ENCODE results near the gene NUP37.

The NUP37 gene

DNA sequence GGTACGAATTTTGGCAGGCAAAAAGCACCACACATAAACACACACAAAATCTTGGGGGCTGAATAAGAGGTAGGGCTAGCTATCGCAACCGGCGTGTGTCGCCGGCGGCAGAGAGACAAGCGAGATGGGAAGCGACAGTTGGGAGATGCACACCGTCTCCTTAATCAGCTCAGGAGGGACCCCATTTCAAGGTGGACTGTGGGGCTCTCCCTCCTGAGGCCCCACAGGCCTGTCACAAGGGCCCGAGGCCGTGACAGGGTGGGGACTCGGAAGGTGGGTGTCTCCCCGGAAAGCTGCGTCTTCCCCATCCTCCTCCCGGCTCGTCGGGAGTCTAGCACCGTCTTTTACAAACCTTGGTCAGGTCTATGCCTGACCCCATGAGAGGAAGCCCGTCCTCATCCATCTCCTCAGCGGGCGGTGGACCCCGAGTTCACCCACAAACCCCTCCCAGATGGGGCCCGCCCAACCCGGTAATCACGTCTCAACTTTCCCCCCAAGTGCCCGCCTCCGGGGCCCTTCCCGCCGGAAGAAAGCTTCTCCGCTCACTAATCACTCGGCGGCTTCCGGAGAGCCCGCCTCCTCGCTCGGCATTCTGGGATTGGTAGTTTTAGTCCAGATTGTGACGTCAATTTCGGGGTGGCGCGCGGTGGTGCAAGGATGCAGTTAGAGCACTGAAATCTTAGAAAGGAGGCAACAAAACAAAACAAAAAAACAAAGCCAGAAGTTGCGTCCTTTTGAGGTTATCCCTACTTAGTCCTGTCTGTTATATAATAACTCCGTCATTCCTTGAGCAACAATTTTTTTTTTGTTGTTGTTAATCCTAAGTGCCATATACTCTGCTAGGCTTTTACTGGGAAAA is 58.1 kb downstream of the NUP37 start, which contains the start of gene WASHC3 (continued):
- TF ChIP-seq ZNF394 (tag by site-specific recombination; IDR thresholded peaks at IDR 0.05; ENCODE audit: borderline replicate concordance) (peak; percentile 91), ZNF140 (tag by site-specific recombination; IDR thresholded peaks at IDR 0.05) (no peak), ZNF133 (tag by site-specific recombination; IDR thresholded peaks at IDR 0.05) (no peak), KLF7 (tag by site-specific recombination; IDR thresholded peaks at IDR 0.05; ENCODE audit: borderline replicate concordance) (peak; percentile 49; the same call in 1 of the 2 replicates), WT1 (tag by site-specific recombination; IDR thresholded peaks at IDR 0.05) (0 out of 2 replicates have a peak, but pooled peaks have one; percentile 29), ZFP3 (tag by site-specific recombination; IDR thresholded peaks at IDR 0.05; ENCODE audit: low read depth) (no peak), ZNF174 (tag by site-specific recombination; IDR thresholded peaks at IDR 0.05) (no peak), ZNF76 (tag by site-specific recombination; IDR thresholded peaks at IDR 0.05; ENCODE audit: borderline replicate concordance, low read depth) (peak; percentile 84), SP2 (tag by site-specific recombination; IDR thresholded peaks at IDR 0.05) (peak; percentile 92), ZNF521 (tag by site-specific recombination; IDR thresholded peaks at IDR 0.05) (no peak), PBX3 (CRISPR knock-in tag; IDR thresholded peaks at IDR 0.05) (no peak), ZNF513 (tag by site-specific recombination; IDR thresholded peaks at IDR 0.05) (no peak), GLI4 (tag by site-specific recombination; IDR thresholded peaks at IDR 0.05) (no peak), MZF1 (tag by site-specific recombination; IDR thresholded peaks at IDR 0.05; ENCODE audit: borderline replicate concordance) (no peak), MEIS1 (CRISPR knock-in tag; IDR thresholded peaks at IDR 0.05; ENCODE audit: borderline replicate concordance) (no peak), ZNF24 (tag by site-specific recombination; IDR thresholded peaks at IDR 0.05) (no peak), ZNF23 (tag by site-specific recombination; IDR thresholded peaks at IDR 0.05; ENCODE audit: borderline replicate concordance) (no peak), ZBTB7A (tag by site-specific recombination; IDR thresholded peaks at IDR 0.05; ENCODE audit: low read depth) (no peak), ZSCAN16 (tag by site-specific recombination; IDR thresholded peaks at IDR 0.05) (no peak), ZNF211 (tag by site-specific recombination; IDR thresholded peaks at IDR 0.05; ENCODE audit: low read depth) (no peak), TCF7L2 (IDR thresholded peaks at IDR 0.05; ENCODE audit: borderline replicate concordance, low read depth, low read length) (no peak), ZNF610 (tag by site-specific recombination; IDR thresholded peaks at IDR 0.05; ENCODE audit: borderline replicate concordance) (0 out of 2 replicates have a peak, but pooled peaks have one; percentile 22), OSR2 (tag by site-specific recombination; IDR thresholded peaks at IDR 0.05) (no peak), ZNF274 (IDR thresholded peaks at IDR 0.05; ENCODE audit: low read length) (no peak), ZNF274 (tag by site-specific recombination; IDR thresholded peaks at IDR 0.05; ENCODE audit: borderline replicate concordance) (no peak), ZNF747 (tag by site-specific recombination; IDR thresholded peaks at IDR 0.05) (no peak), ZNF768 (tag by site-specific recombination; IDR thresholded peaks at IDR 0.05) (no peak), SP7 (tag by site-specific recombination; IDR thresholded peaks at IDR 0.05) (peak; percentile 44)
- TF ChIP-seq, protein P1, sequence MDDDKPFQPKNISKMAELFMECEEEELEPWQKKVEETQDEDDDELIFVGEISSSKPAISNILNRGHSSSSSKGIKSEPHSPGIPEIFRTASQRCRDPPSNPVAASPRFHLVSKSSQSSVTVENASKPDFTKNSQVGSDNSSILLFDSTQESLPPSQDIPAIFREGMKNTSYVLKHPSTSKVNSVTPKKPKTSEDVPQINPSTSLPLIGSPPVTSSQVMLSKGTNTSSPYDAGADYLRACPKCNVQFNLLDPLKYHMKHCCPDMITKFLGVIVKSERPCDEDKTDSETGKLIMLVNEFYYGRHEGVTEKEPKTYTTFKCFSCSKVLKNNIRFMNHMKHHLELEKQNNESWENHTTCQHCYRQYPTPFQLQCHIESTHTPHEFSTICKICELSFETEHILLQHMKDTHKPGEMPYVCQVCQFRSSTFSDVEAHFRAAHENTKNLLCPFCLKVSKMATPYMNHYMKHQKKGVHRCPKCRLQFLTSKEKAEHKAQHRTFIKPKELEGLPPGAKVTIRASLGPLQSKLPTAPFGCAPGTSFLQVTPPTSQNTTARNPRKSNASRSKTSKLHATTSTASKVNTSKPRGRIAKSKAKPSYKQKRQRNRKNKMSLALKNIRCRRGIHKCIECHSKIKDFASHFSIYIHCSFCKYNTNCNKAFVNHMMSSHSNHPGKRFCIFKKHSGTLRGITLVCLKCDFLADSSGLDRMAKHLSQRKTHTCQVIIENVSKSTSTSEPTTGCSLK (tag by site-specific recombination; IDR thresholded peaks at IDR 0.05) = no peak
- TF ChIP-seq, protein P2, sequence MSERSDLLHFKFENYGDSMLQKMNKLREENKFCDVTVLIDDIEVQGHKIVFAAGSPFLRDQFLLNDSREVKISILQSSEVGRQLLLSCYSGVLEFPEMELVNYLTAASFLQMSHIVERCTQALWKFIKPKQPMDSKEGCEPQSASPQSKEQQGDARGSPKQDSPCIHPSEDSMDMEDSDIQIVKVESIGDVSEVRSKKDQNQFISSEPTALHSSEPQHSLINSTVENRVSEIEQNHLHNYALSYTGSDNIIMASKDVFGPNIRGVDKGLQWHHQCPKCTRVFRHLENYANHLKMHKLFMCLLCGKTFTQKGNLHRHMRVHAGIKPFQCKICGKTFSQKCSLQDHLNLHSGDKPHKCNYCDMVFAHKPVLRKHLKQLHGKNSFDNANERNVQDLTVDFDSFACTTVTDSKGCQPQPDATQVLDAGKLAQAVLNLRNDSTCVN (tag by site-specific recombination; optimal IDR thresholded peaks at IDR 0.05) = peak; percentile 26
- TF ChIP-seq, protein P3, sequence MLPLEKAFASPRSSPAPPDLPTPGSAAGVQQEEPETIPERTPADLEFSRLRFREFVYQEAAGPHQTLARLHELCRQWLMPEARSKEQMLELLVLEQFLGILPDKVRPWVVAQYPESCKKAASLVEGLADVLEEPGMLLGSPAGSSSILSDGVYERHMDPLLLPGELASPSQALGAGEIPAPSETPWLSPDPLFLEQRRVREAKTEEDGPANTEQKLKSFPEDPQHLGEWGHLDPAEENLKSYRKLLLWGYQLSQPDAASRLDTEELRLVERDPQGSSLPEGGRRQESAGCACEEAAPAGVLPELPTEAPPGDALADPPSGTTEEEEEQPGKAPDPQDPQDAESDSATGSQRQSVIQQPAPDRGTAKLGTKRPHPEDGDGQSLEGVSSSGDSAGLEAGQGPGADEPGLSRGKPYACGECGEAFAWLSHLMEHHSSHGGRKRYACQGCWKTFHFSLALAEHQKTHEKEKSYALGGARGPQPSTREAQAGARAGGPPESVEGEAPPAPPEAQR (tag by site-specific recombination; IDR thresholded peaks at IDR 0.05) = no peak
- TF ChIP-seq, protein P4, sequence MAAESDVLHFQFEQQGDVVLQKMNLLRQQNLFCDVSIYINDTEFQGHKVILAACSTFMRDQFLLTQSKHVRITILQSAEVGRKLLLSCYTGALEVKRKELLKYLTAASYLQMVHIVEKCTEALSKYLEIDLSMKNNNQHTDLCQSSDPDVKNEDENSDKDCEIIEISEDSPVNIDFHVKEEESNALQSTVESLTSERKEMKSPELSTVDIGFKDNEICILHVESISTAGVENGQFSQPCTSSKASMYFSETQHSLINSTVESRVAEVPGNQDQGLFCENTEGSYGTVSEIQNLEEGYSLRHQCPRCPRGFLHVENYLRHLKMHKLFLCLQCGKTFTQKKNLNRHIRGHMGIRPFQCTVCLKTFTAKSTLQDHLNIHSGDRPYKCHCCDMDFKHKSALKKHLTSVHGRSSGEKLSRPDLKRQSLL (tag by site-specific recombination; IDR thresholded peaks at IDR 0.05) = no peak
